GM23338 (cell line): ENCODE data around the gene CHI3L1. TPM values are rescaled to one million over a fixed set of nuclear protein-coding genes. Genes with fewer than 3 reads are reported as not detected.

ENCODE experiments used
- ATAC-seq: fragments of 200-7000 bp; cut with Tn5 transposase; 3 replicates; pipeline ENCODE4 v1.9.1; 2020
- DNase-seq: peaks from one replicate; pipeline ENCODE4 v3.0.0-alpha.2; 2015; ENCODE audit warnings: low spot score
- H2AFZ ChIP-seq: fragments of 200-600 bp; sonication (generic); 2 replicates; pipeline ENCODE4 v1.8.0; 2016; ENCODE audit warnings: antibody characterized with exemption, mild to moderate bottlenecking, moderate library complexity
- H3F3A ChIP-seq: fragments of 200-600 bp; sonication (generic); replicated peaks from 2 replicates; pipeline ENCODE4 v1.8.0; 2017; ENCODE audit warnings: antibody characterized with exemption, mixed run types, low read depth
- H3K27ac ChIP-seq: fragments of 200-600 bp; sonication (generic); 2 replicates; pipeline ENCODE4 v1.6.1; 2016; ENCODE audit warnings: low read depth
- H3K27me3 ChIP-seq: fragments of 200-600 bp; sonication (generic); 2 replicates; pipeline ENCODE4 v1.8.0; 2016; ENCODE audit warnings: mild to moderate bottlenecking, mixed run types, moderate library complexity; ENCODE audit not compliant: insufficient read depth
- H3K36me3 ChIP-seq: fragments of 200-600 bp; sonication (generic); 2 replicates; pipeline ENCODE4 v1.8.0; 2016; ENCODE audit warnings: mild to moderate bottlenecking; ENCODE audit not compliant: insufficient read depth
- H3K4me1 ChIP-seq: fragments of 200-600 bp; sonication (generic); 2 replicates; pipeline ENCODE4 v1.8.0; 2016; ENCODE audit warnings: mild to moderate bottlenecking, moderate library complexity; ENCODE audit not compliant: insufficient read depth
- H3K4me2 ChIP-seq: fragments of 200-600 bp; sonication (generic); 2 replicates; pipeline ENCODE4 v1.7.1; 2017; ENCODE audit warnings: mixed run types
- H3K4me3 ChIP-seq: fragments of 200-600 bp; sonication (generic); 2 replicates; pipeline ENCODE4 v1.6.1; 2016; ENCODE audit warnings: mixed run types
- H3K79me2 ChIP-seq: fragments of 200-600 bp; sonication (generic); replicated peaks from 2 replicates; pipeline ENCODE4 v1.8.0; 2017; ENCODE audit warnings: mild to moderate bottlenecking; ENCODE audit not compliant: insufficient read depth
- H3K9me2 ChIP-seq: fragments of 200-600 bp; sonication (generic); 2 replicates; pipeline ENCODE4 v1.8.0; 2017; ENCODE audit not compliant: insufficient read depth
- H4K20me1 ChIP-seq: fragments of 200-600 bp; sonication (generic); replicated peaks from 2 replicates; pipeline ENCODE4 v1.8.0; 2017; ENCODE audit warnings: mild to moderate bottlenecking; ENCODE audit not compliant: insufficient read depth
- H3K27ac Mint-ChIP-seq: 2 replicates; pipeline ENCODE4 v1.8.0; 2020; ENCODE audit warnings: inconsistent platforms, mild to moderate bottlenecking, moderate library complexity, mixed read lengths
- H3K27me3 Mint-ChIP-seq: 3 replicates; pipeline ENCODE4 v1.8.0; 2022; ENCODE audit warnings: low read depth, mild to moderate bottlenecking, moderate library complexity, mixed read lengths, inconsistent platforms; ENCODE audit not compliant: insufficient read depth, poor library complexity
- H3K36me3 Mint-ChIP-seq: 3 replicates; pipeline ENCODE4 v1.8.0; 2021; ENCODE audit warnings: low read depth, mild to moderate bottlenecking, inconsistent platforms, moderate library complexity, mixed read lengths
- H3K4me1 Mint-ChIP-seq: 3 replicates; pipeline ENCODE4 v1.8.0; 2020; ENCODE audit warnings: mild to moderate bottlenecking, inconsistent platforms, mixed read lengths
- H3K4me3 Mint-ChIP-seq: 3 replicates; pipeline ENCODE4 v1.8.0; 2021; ENCODE audit warnings: moderate library complexity, mild to moderate bottlenecking, inconsistent platforms, mixed read lengths
- H3K9me3 Mint-ChIP-seq: 3 replicates; pipeline ENCODE4 v1.8.0; 2020; ENCODE audit warnings: moderate library complexity, mild to moderate bottlenecking, inconsistent platforms, mixed read lengths
- CREB1 ChIP-seq: fragments of 250-450 bp; sonication (Bioruptor Pico); IDR thresholded peaks from 2 replicates; pipeline ENCODE4 v1.5.0; 2020; ENCODE audit warnings: low read depth, mild to moderate bottlenecking, moderate library complexity
- CTCF ChIP-seq, 2 experiments: fragments of 200-600 bp in 1 of 2; sonication (generic) in 1 of 2; conservative IDR thresholded peaks; 2 replicates each; pipeline versions ENCODE4 v1.5.1 to v1.6.1; 2016 to 2017; ENCODE audit warnings: antibody characterized with exemption in 2 of 2, low read depth in 2 of 2, mild to moderate bottlenecking in 2 of 2, moderate library complexity in 1 of 2
- ETS1 ChIP-seq: IDR thresholded peaks from 2 replicates; pipeline ENCODE4 v1.6.1; 2016; ENCODE audit warnings: antibody characterized with exemption
- EZH2 ChIP-seq: fragments of 200-600 bp; sonication (generic); IDR thresholded peaks from one replicate; pipeline ENCODE4 v1.8.0; 2017; ENCODE audit warnings: antibody characterized with exemption, mild to moderate bottlenecking, low read depth; ENCODE audit not compliant: unreplicated experiment
- EZH2phosphoT487 ChIP-seq: fragments of 200-600 bp; sonication (generic); IDR thresholded peaks from one replicate; pipeline ENCODE4 v1.8.1; 2018; ENCODE audit warnings: antibody characterized with exemption; ENCODE audit not compliant: unreplicated experiment
- JUNB ChIP-seq: IDR thresholded peaks from one replicate; pipeline ENCODE4 v1.6.1; 2016; ENCODE audit warnings: antibody characterized with exemption; ENCODE audit not compliant: unreplicated experiment
- NANOG ChIP-seq: IDR thresholded peaks from 2 replicates; pipeline ENCODE4 v1.6.1; 2016; ENCODE audit warnings: antibody characterized with exemption, borderline replicate concordance
- POLR2AphosphoS5 ChIP-seq: IDR thresholded peaks from 2 replicates; pipeline ENCODE4 v1.6.1; 2016; ENCODE audit warnings: antibody characterized with exemption, low read depth
- REST ChIP-seq: IDR thresholded peaks from one replicate; pipeline ENCODE4 v1.6.1; 2018; ENCODE audit warnings: antibody characterized with exemption; ENCODE audit not compliant: unreplicated experiment
- STAT1 ChIP-seq: IDR thresholded peaks from one replicate; pipeline ENCODE4 v1.6.1; 2016; ENCODE audit warnings: antibody characterized with exemption; ENCODE audit not compliant: unreplicated experiment
- ZNF114 ChIP-seq: fragments of 250-450 bp; sonication (Bioruptor Pico); IDR thresholded peaks from 2 replicates; pipeline ENCODE4 v1.5.0; 2020; ENCODE audit warnings: mild to moderate bottlenecking, moderate library complexity
- ZNF331 ChIP-seq: fragments of 250-450 bp; sonication (Bioruptor Pico); IDR thresholded peaks from 2 replicates; pipeline ENCODE4 v1.5.0; 2020; ENCODE audit warnings: low read depth, mild to moderate bottlenecking, moderate library complexity
- ZNF462 ChIP-seq: fragments of 250-450 bp; sonication (Bioruptor Pico); IDR thresholded peaks from 2 replicates; pipeline ENCODE4 v1.5.0; 2020; ENCODE audit warnings: mild to moderate bottlenecking, moderate library complexity
- polyA plus RNA-seq: library from polyadenylated mRNA; unstranded; fragments of >200 nt; fragmentation: Nextera tagmentation; extraction: Ambion mirVana; gene quantifications from 2 replicates; pipeline ENCODE4 v1.2.1, GENCODE V29; 2016
- total RNA-seq: library from RNA; depleted of rRNA; stranded (reverse); fragments of >200 nt; shearing (Covaris generic); gene quantifications from 2 replicates; pipeline ENCODE4 v1.2.3, GENCODE V29; 2014

Gene CHI3L1
- total and polyA plus RNA-seq, 2 experiments from 2014 or later: 0.76 TPM; not detected in 1

GRCh38 chr1:203183828-203184227 lies 2.7 kb downstream of the CHI3L1 start:
- Mint-ChIP-seq H3K9me3 (no peaks in the 10 kb centered on the region), H3K4me1 (peaks cover 34% of the 10 kb centered on the region)

More at GRCh38 chr1:203183828-203184227, 2.7 kb downstream of the CHI3L1 start:
- Histone ChIP-seq H3K4me2 (no peak overlapping the region), H3K27me3 (no peaks in the 10 kb centered on the region), H4K20me1 (no peaks in the 10 kb centered on the region), H2AFZ (no peak overlapping the region), H3K36me3 (no peaks in the 10 kb centered on the region), H3K4me3 (no peak overlapping the region), H3K4me1 (peaks cover 17% of the 10 kb centered on the region), H3K79me2 (no peaks in the 10 kb centered on the region), H3K9me2 (0 out of 2 replicates have a peak, but pooled peaks cover 5% of the 10 kb centered on the region), H3K27ac (no peak overlapping the region), H3F3A (no peaks in the 10 kb centered on the region)
- no peak for TF ChIP-seq EZH2phosphoT487
- TF ChIP-seq ZNF114 (CRISPR knock-in tag): no peak
- no peak for TF ChIP-seq STAT1
- TF ChIP-seq ZNF462 (CRISPR knock-in tag): no peak
- no peak for TF ChIP-seq EZH2
- TF ChIP-seq CTCF (conservative IDR thresholded peaks at IDR 0.05; ENCODE audit: low read depth in 2 of 2): no peak
- no peak for TF ChIP-seq NANOG
- no peak for TF ChIP-seq POLR2AphosphoS5
- no peak for TF ChIP-seq ZNF331
- no peak for TF ChIP-seq REST
- no peak for TF ChIP-seq JUNB
- no peak for TF ChIP-seq ETS1
- no peak for TF ChIP-seq CREB1 (CRISPR knock-in tag)
- Mint-ChIP-seq H3K36me3 (no peaks in the 10 kb centered on the region), H3K27me3 (peaks cover 6% of the 10 kb centered on the region), H3K4me3 (no peak overlapping the region), H3K27ac (no peak overlapping the region)
- no peak for ATAC-seq
- no peak for DNase-seq
